ENCODE results near the gene GRIK3.
"Not testable (repeated sequence)": the region's sequence is repeated elsewhere in the genome, so short reads cannot be mapped to it uniquely, and the experiment has no call there.

Gene GRIK3

GRCh38 chr1:36776256-36776655, 258.1 kb downstream of the GRIK3 start:
- no peak for ATAC-seq

GRCh38 chr1:36775716-36776115, 258.6 kb downstream of the GRIK3 start:
- ATAC-seq: no peak

- no peak for ATAC-seq
Measured at GRCh38 chr1:36773827-36774541, 260.3 kb downstream of the GRIK3 start.

GRCh38 chr1:36772647-36773495, 261.4 kb downstream of the GRIK3 start:
- ATAC-seq: no peak

GRCh38 chr1:36771660-36772284, 262.5 kb downstream of the GRIK3 start:
- ATAC-seq: no peak

GRCh38 chr1:36771240-36771639, 263.1 kb downstream of the GRIK3 start:
- no peak for ATAC-seq

GRCh38 chr1:36769886-36770830, 264.2 kb downstream of the GRIK3 start:
- ATAC-seq: no peak

GRCh38 chr1:36768486-36769178, 265.7 kb downstream of the GRIK3 start:
- ATAC-seq: no peak

GRCh38 chr1:36767429-36767828, 266.9 kb downstream of the GRIK3 start:
- not testable (repeated sequence) for ATAC-seq

- ATAC-seq: no peak
Measured at GRCh38 chr1:36766481-36766880, 267.8 kb downstream of the GRIK3 start.

GRCh38 chr1:36765785-36766300, 268.5 kb downstream of the GRIK3 start:
- no peak for ATAC-seq

- no peak for ATAC-seq
Measured at GRCh38 chr1:36764798-36765197, 269.5 kb downstream of the GRIK3 start.

- no peak for ATAC-seq
Measured at GRCh38 chr1:36763771-36764170, 270.5 kb downstream of the GRIK3 start.

GRCh38 chr1:36762174-36762573, 272.1 kb downstream of the GRIK3 start:
- no peak for ATAC-seq

- no peak for ATAC-seq
Measured at GRCh38 chr1:36761113-36761512, 273.2 kb downstream of the GRIK3 start.

GRCh38 chr1:36760081-36760480, 274.2 kb downstream of the GRIK3 start:
- ATAC-seq: no peak

GRCh38 chr1:36759355-36759754, 275.0 kb downstream of the GRIK3 start:
- no peak for ATAC-seq

- no peak for ATAC-seq
Measured at GRCh38 chr1:36755303-36756230, 278.7 kb downstream of the GRIK3 start.

- ATAC-seq: no peak
Measured at GRCh38 chr1:36754366-36754765, 279.9 kb downstream of the GRIK3 start.

- no peak for ATAC-seq
Measured at GRCh38 chr1:36753451-36753850, 280.9 kb downstream of the GRIK3 start.
